Neural progenitor cell (in vitro differentiated cells): Measurements from ENCODE around the gene C2orf69. TPM values are rescaled to one million over a fixed set of nuclear protein-coding genes. Genes with fewer than 3 reads are reported as not detected.

Experiments
- DNase-seq: peaks from one replicate; pipeline ENCODE4 v3.0.0-alpha.2; 2016; ENCODE audit warnings: low spot score
- H2AFZ ChIP-seq: fragments of 200-600 bp; sonication (generic); replicated peaks from 2 replicates; pipeline ENCODE4 v1.6.1; 2016; ENCODE audit warnings: antibody characterized with exemption
- H3F3A ChIP-seq: fragments of 200-600 bp; sonication (generic); 2 replicates; pipeline ENCODE4 v1.6.1; 2016; ENCODE audit warnings: antibody characterized with exemption, low read depth
- H3K27ac ChIP-seq: fragments of 200-600 bp; sonication (generic); 2 replicates; pipeline ENCODE4 v1.5.1; 2016; ENCODE audit warnings: mild to moderate bottlenecking
- H3K27me3 ChIP-seq: fragments of 200-600 bp; sonication (generic); 2 replicates; pipeline ENCODE4 v1.6.1; 2016; ENCODE audit warnings: mild to moderate bottlenecking, moderate library complexity
- H3K36me3 ChIP-seq: fragments of 200-600 bp; sonication (generic); 2 replicates; pipeline ENCODE4 v1.5.1; 2016
- H3K4me1 ChIP-seq: fragments of 200-600 bp; sonication (generic); 2 replicates; pipeline ENCODE4 v1.6.1; 2016; ENCODE audit warnings: mixed run types
- H3K4me2 ChIP-seq: fragments of 200-600 bp; sonication (generic); 2 replicates; pipeline ENCODE4 v1.6.1; 2016
- H3K4me3 ChIP-seq: fragments of 200-600 bp; sonication (generic); 2 replicates; pipeline ENCODE4 v1.5.1; 2016
- H3K79me2 ChIP-seq: fragments of 200-600 bp; sonication (generic); 2 replicates; pipeline ENCODE4 v1.6.1; 2016; ENCODE audit warnings: low read depth
- H3K9ac ChIP-seq: fragments of 200-600 bp; sonication (generic); 2 replicates; pipeline ENCODE4 v1.6.1; 2016
- H3K9me3 ChIP-seq: fragments of 200-600 bp; sonication (generic); 2 replicates; pipeline ENCODE4 v1.5.1; 2016; ENCODE audit warnings: low read depth
- H4K20me1 ChIP-seq: fragments of 200-600 bp; sonication (generic); 2 replicates; pipeline ENCODE4 v1.6.1; 2016; ENCODE audit warnings: low read depth
- H3K27ac Mint-ChIP-seq: 3 replicates; pipeline ENCODE4 v1.8.0; 2021; ENCODE audit warnings: mixed read lengths
- H3K27me3 Mint-ChIP-seq: 2 replicates; pipeline ENCODE4 v1.8.0; 2022; ENCODE audit warnings: low read depth, mild to moderate bottlenecking, inconsistent platforms, moderate library complexity, mixed read lengths; ENCODE audit not compliant: insufficient read depth
- H3K36me3 Mint-ChIP-seq: 3 replicates; pipeline ENCODE4 v1.8.0; 2021; ENCODE audit warnings: mixed read lengths
- H3K4me1 Mint-ChIP-seq: 3 replicates; pipeline ENCODE4 v1.8.0; 2021; ENCODE audit warnings: mixed read lengths
- H3K4me3 Mint-ChIP-seq: 3 replicates; pipeline ENCODE4 v1.8.0; 2021; ENCODE audit warnings: mild to moderate bottlenecking, moderate library complexity, mixed read lengths
- H3K9me3 Mint-ChIP-seq: 3 replicates; pipeline ENCODE4 v1.8.0; 2020; ENCODE audit warnings: mixed read lengths
- CTCF ChIP-seq: fragments of 200-600 bp; sonication (generic); IDR thresholded peaks from 2 replicates; pipeline ENCODE4 v1.5.1; 2017; ENCODE audit warnings: antibody characterized with exemption, mild to moderate bottlenecking
- EZH2 ChIP-seq: fragments of 200-600 bp; sonication (generic); IDR thresholded peaks from 2 replicates; pipeline ENCODE4 v1.6.1; 2017; ENCODE audit warnings: antibody characterized with exemption, mild to moderate bottlenecking, moderate library complexity
- EZH2phosphoT487 ChIP-seq: fragments of 200-600 bp; sonication (generic); IDR thresholded peaks from 2 replicates; pipeline ENCODE4 v1.6.1; 2017; ENCODE audit warnings: antibody characterized with exemption
- total RNA-seq: library from RNA; depleted of rRNA; stranded (reverse); fragments of >200 nt; gene quantifications from 2 replicates; pipeline ENCODE4 v1.2.3, GENCODE V29; 2015; ENCODE audit warnings: low replicate concordance

Gene C2orf69
- total RNA-seq, 1 donor from 2014 or later, result 43.8 TPM

- Histone ChIP-seq H3K4me1 (peaks cover 27% of the 10 kb centered on the region), H3F3A (no peaks in the 10 kb centered on the region), H3K9ac (no peak overlapping the region), H3K27me3 (no peaks in the 10 kb centered on the region), H3K36me3 (no peaks in the 10 kb centered on the region), H4K20me1 (no peaks in the 10 kb centered on the region), H3K27ac (no peak overlapping the region), H3K79me2 (no peaks in the 10 kb centered on the region), H2AFZ (no peak overlapping the region), H3K4me2 (peak overlapping the region; percentile 43), H3K4me3 (no peak overlapping the region), H3K9me3 (no peaks in the 10 kb centered on the region)
- Mint-ChIP-seq H3K9me3 (no peaks in the 10 kb centered on the region), H3K27me3 (no peaks in the 10 kb centered on the region), H3K4me1 (peaks cover 4% of the 10 kb centered on the region), H3K4me3 (no peak overlapping the region), H3K27ac (no peak overlapping the region), H3K36me3 (no peaks in the 10 kb centered on the region)
- DNase-seq, result peak; percentile 10
- no peak for TF ChIP-seq EZH2phosphoT487
- no peak for TF ChIP-seq EZH2
- TF ChIP-seq CTCF, result no peak
Observed at GRCh38 chr2:199868431-199869226, 42.5 kb upstream of the C2orf69 start.

- no peak overlapping the region for H3K4me3 ChIP-seq
- peaks cover 3% of the 10 kb centered on the region for H3K36me3 ChIP-seq
- DNase-seq, result no peak
- TF ChIP-seq EZH2 (no peak), CTCF (no peak), EZH2phosphoT487 (no peak)
- H3K4me2 ChIP-seq, result peak overlapping the region; percentile 43
- Mint-ChIP-seq H3K4me3 (no peak overlapping the region), H3K4me1 (peaks cover 4% of the 10 kb centered on the region), H3K27me3 (no peaks in the 10 kb centered on the region), H3K9me3 (peaks cover 4% of the 10 kb centered on the region), H3K36me3 (no peaks in the 10 kb centered on the region), H3K27ac (no peak overlapping the region)
- H2AFZ ChIP-seq, result peak overlapping the region; percentile 81
- H3K9me3 ChIP-seq, result peaks cover 5% of the 10 kb centered on the region
- H3F3A ChIP-seq, result no peaks in the 10 kb centered on the region
- no peaks in the 10 kb centered on the region for H3K27me3 ChIP-seq
- no peaks in the 10 kb centered on the region for H3K79me2 ChIP-seq
- H4K20me1 ChIP-seq, result no peaks in the 10 kb centered on the region
- peaks cover 27% of the 10 kb centered on the region for H3K4me1 ChIP-seq
- no peak overlapping the region for H3K9ac ChIP-seq
- no peak overlapping the region for H3K27ac ChIP-seq
Observed at GRCh38 chr2:199869227-199869541, 41.9 kb upstream of the C2orf69 start.

- Histone ChIP-seq H2AFZ (peak overlapping the region; percentile 81), H3F3A (no peaks in the 10 kb centered on the region), H3K27me3 (no peaks in the 10 kb centered on the region), H3K27ac (peak overlapping the region; percentile 10), H3K4me3 (no peak overlapping the region), H3K4me1 (peaks cover 27% of the 10 kb centered on the region), H3K36me3 (peaks cover 6% of the 10 kb centered on the region), H3K9ac (no peak overlapping the region), H3K9me3 (peaks cover 8% of the 10 kb centered on the region), H4K20me1 (no peaks in the 10 kb centered on the region), H3K79me2 (no peaks in the 10 kb centered on the region), H3K4me2 (peak overlapping the region; percentile 43)
- Mint-ChIP-seq H3K9me3 (peaks cover 9% of the 10 kb centered on the region), H3K27me3 (no peaks in the 10 kb centered on the region), H3K27ac (no peak overlapping the region), H3K4me3 (no peak overlapping the region), H3K36me3 (no peaks in the 10 kb centered on the region), H3K4me1 (peaks cover 4% of the 10 kb centered on the region)
- no peak for DNase-seq
- TF ChIP-seq EZH2, result no peak
Observed at GRCh38 chr2:199869653-199870052, 41.4 kb upstream of the C2orf69 start.

DNA sequence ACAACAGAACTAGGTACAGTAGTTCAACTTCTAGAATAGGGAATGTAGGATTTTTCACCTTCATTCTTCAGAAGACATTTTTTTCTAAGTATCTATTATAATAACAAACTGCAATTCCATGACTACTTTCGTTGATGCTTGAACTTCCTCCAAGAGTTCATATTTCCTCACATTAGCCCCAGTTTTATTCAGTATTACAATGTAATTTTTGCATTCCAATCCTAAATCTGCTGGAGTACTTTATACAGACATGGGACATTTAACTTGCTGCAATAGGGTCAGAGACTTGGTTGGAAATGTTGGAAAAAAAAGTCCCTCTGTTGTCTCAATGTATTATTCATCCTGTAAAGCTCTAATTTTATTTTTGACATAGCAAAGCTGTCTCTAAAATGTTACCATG lies 40.5 kb upstream of the C2orf69 start:
- Histone ChIP-seq H2AFZ (no peak overlapping the region), H3K9ac (no peak overlapping the region), H3F3A (no peaks in the 10 kb centered on the region), H3K4me3 (no peak overlapping the region), H3K79me2 (no peaks in the 10 kb centered on the region), H3K4me2 (peak overlapping the region; percentile 25), H3K36me3 (peaks cover 6% of the 10 kb centered on the region), H3K4me1 (peaks cover 27% of the 10 kb centered on the region), H4K20me1 (no peaks in the 10 kb centered on the region), H3K27ac (no peak overlapping the region), H3K27me3 (no peaks in the 10 kb centered on the region), H3K9me3 (peaks cover 8% of the 10 kb centered on the region)
- Mint-ChIP-seq H3K27me3 (no peaks in the 10 kb centered on the region), H3K4me3 (no peak overlapping the region), H3K36me3 (no peaks in the 10 kb centered on the region), H3K9me3 (peaks cover 13% of the 10 kb centered on the region), H3K27ac (no peak overlapping the region), H3K4me1 (peaks cover 4% of the 10 kb centered on the region)
- TF ChIP-seq EZH2phosphoT487 (no peak), EZH2 (no peak), CTCF (no peak)
- no peak for DNase-seq
